ENCODE results near the gene THOC2. TPM values are rescaled to one million over a fixed set of nuclear protein-coding genes. Genes with fewer than 3 reads are reported as not detected.
"Not testable (repeated sequence)": the region's sequence is repeated elsewhere in the genome, so short reads cannot be mapped to it uniquely, and the experiment has no call there.

The THOC2 gene
- total RNA-seq, 1 donor from 2014 or later = 118 TPM

DNA sequence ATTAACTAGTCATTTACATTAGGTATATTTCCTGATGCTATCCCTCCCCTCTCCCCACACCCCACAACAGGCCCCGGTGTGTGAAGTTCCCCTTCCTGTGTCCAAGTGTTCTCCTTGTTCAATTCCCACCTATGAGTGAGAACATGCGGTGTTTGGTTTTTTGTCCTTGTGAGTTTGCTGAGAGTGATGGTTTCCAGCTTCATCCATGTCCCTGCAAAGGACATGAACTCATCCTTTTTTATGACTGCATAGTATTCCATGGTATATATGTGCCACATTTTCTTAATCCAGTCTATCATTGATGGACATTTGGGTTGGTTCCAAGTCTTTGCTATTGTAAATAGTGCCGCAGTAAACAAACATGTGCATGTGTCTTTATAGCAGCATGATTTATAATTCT, 69.1 kb downstream of the THOC2 start:
- DNase-seq = not testable (repeated sequence)

DNA sequence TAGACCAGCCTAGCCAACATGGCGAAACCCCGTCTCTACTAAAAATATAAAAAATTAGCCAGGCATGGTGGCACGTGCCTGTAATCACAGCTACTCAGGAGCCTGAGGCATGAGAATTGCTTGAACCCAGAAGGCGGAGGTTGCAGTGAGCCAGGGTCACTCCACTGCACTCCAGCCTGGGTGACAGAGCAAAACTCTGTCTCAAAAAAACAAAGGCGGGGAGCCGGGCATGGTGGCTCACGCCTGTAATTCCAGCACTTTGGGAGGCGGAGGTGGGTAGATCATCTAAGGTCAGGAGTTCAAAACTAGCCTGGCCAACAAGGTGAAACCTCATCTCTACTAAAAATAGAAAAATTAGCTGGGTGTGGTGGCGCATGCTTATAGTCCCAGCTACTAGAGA, 76.3 kb downstream of the THOC2 start:
- not testable (repeated sequence) for DNase-seq

DNA sequence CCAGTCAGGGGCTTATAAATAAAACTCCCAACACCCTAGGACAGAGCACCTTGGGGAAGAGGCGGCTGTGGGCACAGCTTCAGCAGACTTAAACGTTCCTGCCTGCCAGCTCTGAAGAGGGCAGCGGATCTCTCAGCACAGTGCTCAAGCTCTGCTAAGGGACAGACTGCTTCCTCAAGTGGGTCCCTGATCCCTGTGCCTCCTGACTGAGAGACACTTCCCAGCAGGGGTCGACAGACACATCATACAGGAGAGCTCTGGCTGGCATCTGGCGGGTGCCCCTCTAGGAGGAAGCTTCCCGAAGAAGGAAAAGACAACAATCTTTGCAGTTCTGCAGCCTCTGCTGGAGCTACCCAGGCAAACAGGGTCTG, 84.1 kb downstream of the THOC2 start:
- not testable (repeated sequence) for DNase-seq

DNA sequence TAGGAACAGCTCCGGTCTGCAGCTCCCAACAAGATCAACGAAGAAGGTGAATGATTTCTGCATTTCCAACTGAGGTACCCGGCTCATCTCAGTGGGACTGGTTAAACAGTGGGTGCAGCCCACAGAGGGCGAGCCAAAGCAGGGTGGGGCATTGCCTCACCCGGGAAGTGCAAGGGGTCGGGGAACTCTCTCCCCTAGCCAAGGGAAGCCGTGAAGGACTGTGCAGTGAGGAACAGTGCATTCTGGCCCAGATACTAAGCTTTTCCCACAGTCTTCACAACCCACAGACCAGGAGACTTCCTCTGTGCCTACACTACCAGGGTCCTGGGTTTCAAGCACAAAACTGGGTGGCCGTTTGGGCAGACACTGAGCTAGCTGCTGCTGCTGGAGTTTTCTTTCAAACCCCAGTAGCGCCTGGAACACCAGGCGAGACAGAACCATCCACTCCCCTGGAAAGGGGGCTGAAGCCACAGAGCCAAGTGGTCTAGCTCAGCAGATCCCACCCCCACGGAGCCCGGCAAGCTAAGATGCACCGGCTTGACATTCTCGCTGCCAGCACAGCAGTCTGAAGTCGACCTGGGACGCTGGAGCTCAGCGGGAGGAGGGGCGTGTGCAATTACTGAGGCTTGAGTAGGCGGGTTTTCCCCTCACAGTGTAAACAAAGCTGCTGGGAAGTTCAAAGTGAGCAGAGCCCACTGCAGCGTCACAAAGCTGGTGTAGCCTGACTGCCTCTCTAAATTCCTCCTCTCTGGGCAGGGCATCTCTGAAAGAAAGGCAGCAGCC, 84.6 kb downstream of the THOC2 start:
- DNase-seq = no peak

DNA sequence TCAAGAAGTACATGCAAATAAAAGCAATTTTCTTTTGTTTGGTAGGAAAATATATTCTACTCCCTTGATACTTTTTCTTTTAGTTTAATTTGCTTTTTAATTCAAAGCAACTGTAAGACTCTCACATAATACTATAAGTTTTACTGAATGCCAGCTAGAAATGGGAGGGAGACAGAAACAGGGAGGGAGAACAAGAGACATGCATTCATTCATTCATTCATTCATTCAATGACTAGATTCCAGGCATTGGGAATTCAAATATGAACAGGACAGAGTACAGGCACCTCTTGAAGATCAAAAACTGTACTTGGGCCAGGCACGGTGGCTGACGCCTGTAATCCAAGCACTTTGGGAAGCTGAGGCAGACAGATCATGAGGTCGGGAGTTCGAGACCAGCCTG, 85.6 kb downstream of the THOC2 start:
- no peak for DNase-seq

DNA sequence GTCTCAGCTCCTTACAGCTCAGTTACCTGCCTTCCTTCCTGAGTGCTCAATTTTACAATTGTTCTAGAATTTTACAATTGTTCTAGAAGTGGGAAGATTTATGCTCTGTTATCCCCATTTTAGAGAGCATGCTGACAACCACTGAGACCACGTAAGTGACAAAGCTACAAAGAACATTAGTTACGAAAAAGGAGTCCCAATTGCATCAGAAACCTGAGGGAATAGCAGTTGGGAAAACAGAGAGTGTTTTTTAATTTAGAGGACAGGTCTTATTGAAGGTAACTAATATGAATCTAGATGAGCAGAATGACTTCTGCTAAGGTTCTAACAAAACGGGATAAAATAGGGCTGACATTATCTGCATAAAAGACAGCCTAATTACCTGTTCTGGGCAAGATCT, 103.3 kb downstream of the THOC2 start:
- no peak for DNase-seq

DNA sequence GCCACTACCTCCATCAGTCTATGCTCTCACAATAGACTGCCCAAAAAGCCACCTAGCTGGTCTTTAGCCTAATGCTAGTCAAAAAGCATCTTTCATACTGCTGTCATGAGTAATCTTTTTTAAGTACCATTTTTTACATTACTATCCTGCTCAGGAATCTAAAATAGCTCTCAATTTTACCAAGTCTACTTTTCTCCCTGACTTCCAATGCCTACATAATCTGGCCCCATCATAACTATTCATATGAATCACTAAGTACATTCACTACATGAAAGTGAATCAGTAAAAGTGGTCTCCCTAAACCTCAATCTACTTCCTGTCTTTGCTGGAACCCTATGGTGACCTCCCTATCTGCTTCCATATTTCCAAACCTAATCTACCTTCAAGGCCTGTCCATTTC, 105.9 kb downstream of the THOC2 start:
- no peak for DNase-seq

DNA sequence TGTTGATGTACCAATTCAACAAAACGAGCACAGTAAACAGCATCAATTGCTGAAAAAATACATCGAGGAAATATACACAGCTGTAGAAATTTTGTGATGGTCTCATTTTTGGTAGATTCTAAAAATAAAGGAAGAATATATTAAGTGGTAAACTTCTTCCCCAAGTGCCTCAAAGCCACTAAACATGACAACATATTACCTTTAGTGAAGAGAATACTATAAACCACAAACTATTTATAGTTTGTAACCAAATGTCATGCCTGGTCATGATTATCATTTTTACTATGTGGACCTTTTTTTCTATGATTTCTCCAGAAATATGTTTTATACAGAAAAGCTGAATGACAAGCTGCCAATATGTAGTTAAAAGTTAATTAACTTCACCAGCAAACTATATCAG, 106.9 kb downstream of the THOC2 start:
- no peak for DNase-seq

DNA sequence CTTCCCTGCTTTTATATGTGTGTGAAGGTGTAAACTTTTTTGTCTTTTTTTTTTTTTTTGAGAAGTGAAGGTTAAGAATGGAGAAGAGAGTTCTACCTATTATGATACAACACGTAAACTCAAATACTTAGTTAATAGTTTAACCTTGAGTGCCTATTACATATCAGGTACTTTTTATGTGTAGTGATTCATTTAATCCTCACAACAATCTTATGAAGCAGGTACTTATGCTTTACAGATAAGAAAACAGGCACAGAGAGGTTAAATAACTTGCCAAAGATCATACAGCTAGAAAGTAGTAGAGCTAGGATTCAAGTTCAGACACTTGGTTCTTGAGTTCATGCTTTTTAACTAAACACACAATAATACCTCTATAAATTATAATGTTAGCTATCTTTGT, 107.4 kb downstream of the THOC2 start:
- no peak for DNase-seq

DNA sequence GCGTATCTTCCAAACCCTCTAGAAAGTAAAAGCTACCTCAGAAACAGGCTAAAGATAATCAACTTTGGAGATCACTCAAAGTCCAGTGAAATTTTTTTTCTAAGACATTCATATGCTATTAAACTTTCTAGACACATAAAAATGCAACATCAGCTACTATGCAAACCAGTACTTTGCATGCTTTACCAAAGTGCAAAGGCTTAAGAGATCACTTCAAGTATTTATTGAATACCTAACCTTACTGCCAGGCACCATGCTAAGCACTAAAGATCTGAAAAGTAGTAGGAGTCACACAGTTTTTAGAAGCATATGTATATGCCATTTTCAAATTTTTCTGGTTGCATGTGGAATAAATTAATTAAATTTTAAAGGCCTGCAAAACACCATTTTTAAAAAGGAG, 115.8 kb downstream of the THOC2 start:
- no peak for DNase-seq

DNA sequence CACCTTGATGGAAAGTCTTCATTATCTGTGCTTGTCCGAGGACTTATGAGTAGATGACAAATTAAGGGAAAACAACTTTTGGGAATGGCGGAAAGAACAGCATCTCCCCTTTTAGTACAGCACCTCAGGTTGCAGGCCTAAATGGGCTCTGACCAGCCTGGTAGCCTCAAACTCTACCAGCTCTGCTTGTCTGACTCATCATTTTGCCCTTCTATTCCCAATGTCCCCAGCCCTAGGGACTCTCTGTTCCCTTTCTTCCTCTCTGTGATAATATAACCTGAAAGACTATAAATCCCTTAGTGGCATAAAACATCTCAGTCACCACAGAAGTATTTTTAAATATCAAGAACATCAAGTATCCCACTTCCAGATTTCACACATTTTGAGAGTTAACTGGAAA, 121.9 kb downstream of the THOC2 start:
- no peak for DNase-seq

DNA sequence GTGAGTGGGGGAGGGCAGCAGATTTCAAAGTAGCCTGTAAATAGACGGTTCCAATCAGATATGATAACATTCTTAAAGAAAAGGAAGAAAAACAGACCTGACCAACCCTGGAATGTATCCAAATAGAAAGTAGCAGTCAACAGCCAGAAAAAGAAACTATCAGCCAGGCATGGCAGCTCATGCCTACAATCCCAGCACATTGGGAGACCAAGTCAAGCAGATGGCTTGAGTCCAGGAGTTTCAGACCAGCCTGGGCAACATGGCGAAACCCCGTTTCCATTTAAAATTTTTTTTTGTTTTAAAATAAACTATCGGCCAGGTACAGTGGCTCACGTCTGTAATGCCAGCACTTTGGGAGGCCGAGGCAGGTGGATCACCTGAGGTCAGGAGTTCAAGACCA, 125.0 kb downstream of the THOC2 start:
- no peak for DNase-seq

DNA sequence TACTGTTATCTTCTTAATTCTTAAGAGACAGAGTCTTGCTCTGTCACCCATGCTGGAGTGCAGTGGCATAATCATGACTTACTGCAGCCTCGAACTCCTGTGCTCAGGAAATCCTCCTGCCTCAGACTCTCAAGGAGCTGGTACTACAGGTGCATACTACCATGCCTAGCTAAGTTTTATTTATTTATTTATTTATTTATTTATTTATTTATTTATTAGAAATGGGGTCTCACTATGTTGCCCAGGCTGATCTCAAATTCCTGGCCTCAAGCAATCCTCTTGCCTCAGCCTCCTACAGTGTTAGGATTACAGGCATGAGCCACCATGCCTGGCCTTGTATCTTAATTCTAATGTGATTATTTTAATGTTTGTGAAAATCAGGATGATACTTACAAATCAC, 125.6 kb downstream of the THOC2 start:
- DNase-seq = no peak

DNA sequence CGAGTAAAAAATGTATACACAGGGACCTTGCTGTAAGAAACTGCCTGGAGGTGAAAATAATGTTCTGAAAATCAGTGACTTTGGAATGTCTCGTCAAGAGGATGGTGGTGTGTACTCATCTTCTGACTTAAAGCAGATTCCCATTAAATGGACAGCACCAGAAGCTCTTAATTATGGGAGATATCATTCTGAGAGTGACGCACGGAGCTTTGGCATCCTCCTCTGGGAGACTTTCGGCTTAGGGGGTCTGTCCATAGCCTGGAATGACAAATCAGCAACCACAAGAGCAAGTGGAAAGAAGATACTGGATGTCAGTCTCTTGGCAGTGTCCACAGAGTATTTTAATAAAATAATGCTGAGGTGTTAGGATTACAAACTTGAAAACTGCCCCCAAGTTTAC, 129.4 kb downstream of the THOC2 start:
- DNase-seq = no peak

DNA sequence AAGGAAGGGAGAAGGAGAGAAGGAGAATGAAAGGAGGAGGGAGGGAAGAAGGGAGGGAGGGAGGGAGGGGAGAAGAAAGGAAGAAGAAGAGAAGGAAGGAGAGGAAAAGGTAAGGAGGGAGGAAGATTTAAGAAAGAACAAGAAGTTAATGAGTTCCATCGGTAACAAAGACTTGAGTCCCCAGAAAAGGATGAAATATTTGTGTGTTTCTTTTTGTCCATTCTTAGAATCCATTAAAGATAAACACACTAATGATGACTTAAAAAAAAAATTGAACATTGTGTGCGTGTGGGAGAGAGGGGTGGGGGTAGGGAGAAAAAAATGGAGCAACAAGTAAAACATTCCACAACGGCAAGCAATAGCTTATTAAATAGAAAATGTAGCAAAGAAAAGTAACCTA, 131.4 kb downstream of the THOC2 start:
- DNase-seq = no peak

DNA sequence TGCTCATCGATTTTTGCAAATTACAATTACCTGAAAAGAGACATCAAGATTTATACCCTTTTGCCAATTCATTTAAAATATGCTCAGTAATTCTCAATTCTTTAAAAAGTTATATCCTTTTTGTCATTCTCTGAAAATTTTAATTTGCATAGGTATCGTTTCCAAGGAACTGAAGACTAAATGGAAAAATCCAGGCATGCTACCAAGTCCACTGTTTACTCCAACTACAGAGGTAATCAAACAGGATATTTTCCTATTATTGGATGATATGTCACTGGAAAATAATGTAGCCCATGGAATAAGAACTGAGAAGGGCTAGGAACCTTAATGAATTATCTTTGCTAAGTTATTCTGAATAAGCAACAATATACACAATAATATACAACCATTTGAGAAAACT, 132.7 kb downstream of the THOC2 start:
- no peak for DNase-seq

DNA sequence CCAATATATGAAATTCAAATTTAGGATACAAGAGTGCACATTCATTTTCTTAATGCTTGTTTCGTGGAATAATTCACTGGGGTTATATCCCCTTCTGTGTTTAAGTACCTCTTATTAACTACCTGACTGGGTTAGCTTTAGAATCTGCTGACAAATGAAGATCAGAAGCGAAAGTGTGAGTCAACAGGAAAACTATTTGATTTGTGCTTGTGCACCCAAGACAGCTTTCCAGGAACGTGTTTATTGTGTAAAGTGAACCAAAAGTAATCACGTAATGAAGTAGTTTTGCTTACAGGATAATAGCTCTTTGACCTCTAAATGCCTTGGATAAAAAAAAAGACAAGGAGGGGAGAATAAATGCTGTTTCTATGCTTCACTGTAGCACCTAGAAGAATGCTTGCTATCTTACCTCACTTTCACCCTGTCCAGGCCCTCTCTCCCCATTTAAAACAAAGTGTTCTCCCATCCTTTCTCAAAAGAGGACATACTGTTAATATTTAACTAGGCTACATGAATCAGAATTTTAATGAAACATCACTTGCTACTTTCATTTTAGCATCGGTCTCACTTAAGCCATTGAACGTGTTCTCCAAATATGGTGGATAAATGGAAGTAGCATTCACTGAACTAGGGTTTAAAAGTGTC, 141.9 kb downstream of the THOC2 start:
- DNase-seq = no peak

DNA sequence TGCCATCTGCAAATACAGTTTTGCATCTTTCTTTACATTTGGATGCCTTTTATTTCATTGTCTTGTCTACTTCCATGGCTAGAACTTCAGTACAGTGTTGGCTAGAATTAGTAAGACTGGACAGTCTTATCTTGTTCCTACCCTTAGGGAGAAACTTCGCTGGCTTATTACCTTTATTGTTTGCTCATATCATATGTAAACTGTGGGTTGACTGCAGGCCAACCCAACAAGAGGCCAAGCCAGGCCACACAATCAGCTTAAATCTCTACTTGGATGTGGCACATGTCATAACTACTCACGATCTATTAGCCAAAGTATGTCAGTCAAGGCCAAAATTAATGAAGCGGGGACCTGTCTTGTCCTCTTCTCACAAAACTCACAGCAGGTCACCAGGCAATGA, 144.1 kb downstream of the THOC2 start:
- DNase-seq = no peak

DNA sequence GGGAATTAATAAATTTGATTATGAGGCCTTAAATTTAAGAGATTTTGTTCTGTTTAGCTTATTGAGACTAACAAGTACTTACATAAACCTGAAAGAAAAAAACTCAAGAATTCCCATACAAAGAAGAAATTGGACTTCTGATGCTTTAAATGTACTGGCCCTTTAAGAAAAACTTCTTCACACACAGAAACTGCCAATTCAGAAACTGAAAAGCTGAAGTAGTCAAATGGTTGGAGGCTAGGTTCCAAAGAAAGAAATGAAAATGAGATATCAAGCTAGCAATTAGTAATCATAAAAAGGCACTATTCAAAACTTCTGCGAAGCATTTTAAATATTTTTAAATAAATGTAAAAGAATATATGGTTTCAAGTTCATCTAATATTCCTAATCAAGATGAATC, 151.3 kb downstream of the THOC2 start:
- no peak for DNase-seq

DNA sequence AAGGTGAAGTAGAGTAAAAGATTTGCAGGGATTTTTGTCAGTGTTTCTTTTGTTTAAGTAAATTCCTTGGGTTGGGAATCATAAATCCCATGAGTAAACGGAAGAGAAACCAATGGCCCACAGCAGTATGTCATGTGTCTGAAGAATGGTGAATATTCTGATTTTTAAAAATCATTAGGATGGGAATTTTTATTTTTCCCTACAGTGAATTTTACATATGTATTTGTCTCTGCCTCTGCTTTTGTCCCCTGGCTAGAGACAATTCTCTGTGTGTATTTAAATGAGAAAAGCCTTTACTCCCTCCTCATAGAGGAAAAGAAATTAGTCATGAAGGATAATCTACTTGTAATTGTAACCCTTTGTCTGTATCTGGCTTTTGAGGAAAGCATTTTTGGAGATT, 152.1 kb downstream of the THOC2 start:
- DNase-seq = no peak

DNA sequence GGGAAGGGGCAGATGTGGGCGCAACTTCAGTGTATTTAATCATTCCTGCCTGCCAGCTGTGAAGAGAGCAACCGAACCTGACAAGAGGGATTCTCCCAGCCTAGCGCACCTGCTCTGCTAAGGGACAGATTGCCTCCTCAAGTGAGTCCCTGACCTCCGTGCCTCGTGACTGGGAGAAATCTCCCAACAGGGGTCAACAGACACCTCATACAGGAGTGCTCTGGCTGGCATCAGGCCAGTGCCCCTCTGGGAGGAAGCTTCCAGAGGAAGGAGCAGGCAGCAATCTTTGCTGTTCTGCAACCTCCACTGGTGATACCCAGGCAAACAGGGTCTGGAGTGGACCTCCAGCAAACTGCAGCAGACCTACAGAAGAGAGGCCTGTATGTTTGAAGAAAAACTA, 158.8 kb downstream of the THOC2 start:
- not testable (repeated sequence) for DNase-seq

DNA sequence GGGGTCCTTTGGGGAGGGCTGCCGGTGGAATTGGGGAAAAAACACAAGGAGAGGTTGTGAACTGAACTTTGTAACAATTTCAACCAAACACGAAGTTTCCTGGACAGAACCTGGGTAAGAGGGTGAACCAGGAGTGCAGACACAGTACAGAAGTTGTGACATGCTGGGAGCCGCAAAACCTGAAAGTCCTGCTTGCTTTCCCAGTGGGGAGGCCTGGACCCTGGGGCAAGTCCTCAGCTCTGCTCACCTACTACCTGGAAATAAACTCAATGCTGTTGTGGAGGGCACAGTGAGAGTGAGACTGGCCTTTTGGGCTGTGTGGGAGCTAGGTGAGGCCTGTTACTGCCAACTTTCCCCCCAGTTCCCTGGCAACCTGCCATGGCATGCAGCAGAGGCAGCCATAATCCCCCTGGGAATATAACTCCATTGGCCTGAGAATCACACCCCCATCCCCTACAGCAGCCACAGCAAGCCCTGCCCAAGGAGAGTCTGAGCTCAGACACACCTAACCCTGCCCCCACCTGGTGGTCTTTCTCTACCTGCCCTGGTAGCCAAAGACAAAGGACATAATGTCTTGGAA, 162.8 kb downstream of the THOC2 start:
- DNase-seq = no peak

DNA sequence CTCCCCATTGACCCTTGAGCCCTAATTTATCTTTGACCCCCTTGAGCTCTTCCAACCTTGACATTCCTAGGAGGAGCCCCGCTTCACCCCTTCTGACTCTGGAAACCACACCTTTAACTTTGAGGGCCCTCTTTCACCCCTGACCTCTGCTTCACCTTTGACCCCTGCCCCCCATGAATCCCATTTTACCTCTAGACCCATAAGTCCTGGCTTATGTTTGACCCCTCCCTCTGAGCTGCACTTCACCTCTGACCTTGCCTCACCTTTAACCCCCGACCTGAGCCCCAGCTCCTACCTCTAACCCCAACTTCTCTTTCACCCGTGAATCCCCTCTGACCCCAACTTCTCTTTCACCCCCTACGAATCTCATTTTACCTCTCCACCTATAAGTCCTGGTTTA, 169.7 kb downstream of the THOC2 start:
- no peak for DNase-seq

Measured in skin of body (tissue), 2 donors.